ENCODE measurements around the gene RIC8B.
A peak's percentile ranks its signal among the peaks of the same experiment; 100 is the strongest.
"Not testable (repeated sequence)": the region's sequence is repeated elsewhere in the genome, so short reads cannot be mapped to it uniquely, and the experiment has no call there.

The RIC8B gene

GRCh38 chr12:106903241-106903945 is 128.9 kb downstream of the RIC8B start:
- DNase-seq (ENCODE audit: low read depth), result peak; percentile 36

GRCh38 chr12:106906715-106907114 is 132.2 kb downstream of the RIC8B start:
- no peak for DNase-seq (ENCODE audit: low read depth)

- no peak for DNase-seq (ENCODE audit: low read depth)
Measured at GRCh38 chr12:106907411-106907810, 132.9 kb downstream of the RIC8B start.

GRCh38 chr12:106907846-106908245 is 133.4 kb downstream of the RIC8B start:
- DNase-seq (ENCODE audit: low read depth), result no peak

- no peak for DNase-seq (ENCODE audit: low read depth)
Measured at GRCh38 chr12:106908561-106908960, 134.1 kb downstream of the RIC8B start.

GRCh38 chr12:106910202-106910601 is 135.7 kb downstream of the RIC8B start:
- DNase-seq (ENCODE audit: low read depth), result no peak

- DNase-seq (ENCODE audit: low read depth), result no peak
Measured at GRCh38 chr12:106911581-106911980, 137.1 kb downstream of the RIC8B start.

- DNase-seq (ENCODE audit: low read depth), result no peak
Measured at GRCh38 chr12:106913456-106913855, 139.0 kb downstream of the RIC8B start.

- no peak for DNase-seq (ENCODE audit: low read depth)
Measured at GRCh38 chr12:106914796-106915634, 140.5 kb downstream of the RIC8B start.

GRCh38 chr12:106915635-106916026 is 141.1 kb downstream of the RIC8B start:
- no peak for DNase-seq (ENCODE audit: low read depth)

GRCh38 chr12:106917503-106917902 is 143.0 kb downstream of the RIC8B start:
- no peak for DNase-seq (ENCODE audit: low read depth)

GRCh38 chr12:106918746-106919145 is 144.3 kb downstream of the RIC8B start:
- DNase-seq (ENCODE audit: low read depth), result no peak

GRCh38 chr12:106919910-106920544 is 145.5 kb downstream of the RIC8B start:
- DNase-seq (ENCODE audit: low read depth), result no peak

- not testable (repeated sequence) for DNase-seq (ENCODE audit: low read depth)
Measured at GRCh38 chr12:106921976-106922375, 147.5 kb downstream of the RIC8B start.

- not testable (repeated sequence) for DNase-seq (ENCODE audit: low read depth)
Measured at GRCh38 chr12:106923594-106923993, 149.1 kb downstream of the RIC8B start.

GRCh38 chr12:106924268-106924861 is 149.9 kb downstream of the RIC8B start:
- DNase-seq (ENCODE audit: low read depth), result no peak

GRCh38 chr12:106926657-106927056 is 152.2 kb downstream of the RIC8B start:
- no peak for DNase-seq (ENCODE audit: low read depth)

GRCh38 chr12:106934277-106934676 is 159.8 kb downstream of the RIC8B start:
- DNase-seq (ENCODE audit: low read depth), result no peak

Measured in stimulated activated CD8-positive, alpha-beta memory T cell treated with anti-CD3 and anti-CD28 coated beads, Interleukin-15, amount 100 ng/mL, for 24 hours (primary cell).